Naive thymus-derived CD4-positive, alpha-beta T cell (primary cell): ENCODE data around the gene UBAC1. TPM values are rescaled to one million over a fixed set of nuclear protein-coding genes. Genes with fewer than 3 reads are reported as not detected.
"Not testable (repeated sequence)": the region's sequence is repeated elsewhere in the genome, so short reads cannot be mapped to it uniquely, and the experiment has no call there.

Experiments used
- ATAC-seq: fragments of 150-1000 bp; cut with Tn5 transposase; 2 replicates; pipeline ENCODE4 v1.10.0; 2021; ENCODE audit warnings: mild to moderate bottlenecking, moderate library complexity
- CTCF ChIA-PET: fragments of 350-600 bp; sonication (Branson Sonifier 250); formaldehyde crosslinking; loops from one replicate; lab custom pipeline; 2021; ENCODE audit warnings: antibody characterized with exemption; lab: Charles Lee
- POLR2A ChIA-PET: fragments of 350-600 bp; sonication (Branson Sonifier 250); formaldehyde crosslinking; loops from one replicate; lab custom pipeline; 2021; ENCODE audit warnings: antibody characterized with exemption, inconsistent platforms; lab: Charles Lee
- DNase-seq, 9 donors: peaks; one replicate each; pipeline versions ENCODE4 v3.0.0 to v3.0.0-alpha.2; 2020 to 2022; ENCODE audit warnings: mixed read lengths in 1 of 9
- H3K27ac ChIP-seq: one replicate; pipeline ENCODE4 v1.7.0; 2013; ENCODE audit warnings: mild to moderate bottlenecking, low read depth, low read length, moderate library complexity
- H3K27me3 ChIP-seq, 2 donors: one replicate each; pipeline ENCODE4 v1.7.0; 2013; ENCODE audit warnings: low read length in 2 of 2, mild to moderate bottlenecking in 2 of 2, moderate library complexity in 2 of 2; ENCODE audit not compliant: control insufficient read depth in 2 of 2, insufficient read depth in 2 of 2
- H3K36me3 ChIP-seq, 3 experiments: 1 replicate in 2 of 3; 2 replicates in 1 of 3; pipeline ENCODE4 v1.7.0; 2013; ENCODE audit warnings: low read length in 3 of 3, mild to moderate bottlenecking in 3 of 3, moderate library complexity in 1 of 3; ENCODE audit not compliant: insufficient read depth in 3 of 3, control insufficient read depth in 2 of 3
- H3K4me1 ChIP-seq, 2 donors: one replicate each; pipeline ENCODE4 v1.7.0; 2013; ENCODE audit warnings: low read length in 2 of 2, mild to moderate bottlenecking in 2 of 2, moderate library complexity in 1 of 2; ENCODE audit not compliant: control insufficient read depth in 2 of 2, insufficient read depth in 2 of 2
- H3K4me3 ChIP-seq: 2 replicates; pipeline ENCODE4 v1.7.0; 2013; ENCODE audit warnings: mild to moderate bottlenecking, low read length
- H3K9me3 ChIP-seq, 3 experiments: 1 replicate in 2 of 3; 2 replicates in 1 of 3; pipeline ENCODE4 v1.7.0; 2013; ENCODE audit warnings: low read length in 3 of 3; ENCODE audit not compliant: control insufficient read depth in 2 of 3
- H3K27ac Mint-ChIP-seq, 9 donors: one replicate each; pipeline ENCODE4 v1.8.0; 2020 to 2022; ENCODE audit warnings: mixed read lengths in 9 of 9, mild to moderate bottlenecking in 8 of 9, moderate library complexity in 5 of 9, inconsistent platforms in 2 of 9
- H3K27me3 Mint-ChIP-seq, 5 donors: one replicate each; pipeline ENCODE4 v1.8.0; 2021 to 2022; ENCODE audit warnings: mixed read lengths in 5 of 5, mild to moderate bottlenecking in 1 of 5
- H3K36me3 Mint-ChIP-seq, 5 donors: one replicate each; pipeline ENCODE4 v1.8.0; 2020 to 2022; ENCODE audit warnings: mixed read lengths in 5 of 5, mild to moderate bottlenecking in 3 of 5, inconsistent platforms in 1 of 5
- H3K4me1 Mint-ChIP-seq, 7 donors: one replicate each; pipeline ENCODE4 v1.8.0; 2020 to 2022; ENCODE audit warnings: mixed read lengths in 7 of 7, mild to moderate bottlenecking in 3 of 7, inconsistent platforms in 1 of 7
- H3K4me3 Mint-ChIP-seq, 10 donors: one replicate each; pipeline ENCODE4 v1.8.0; 2020 to 2022; ENCODE audit warnings: mild to moderate bottlenecking in 10 of 10, mixed read lengths in 10 of 10, moderate library complexity in 6 of 10, inconsistent platforms in 2 of 10
- H3K9me3 Mint-ChIP-seq, 11 donors: one replicate each; pipeline ENCODE4 v1.8.0; 2020 to 2022; ENCODE audit warnings: mixed read lengths in 11 of 11, mild to moderate bottlenecking in 4 of 11, inconsistent platforms in 1 of 11, moderate library complexity in 1 of 11
- intact Hi-C, 2 donors: fragments of 100-400 bp; cut with micrococcal nuclease; formaldehyde crosslinking; loops; one replicate each; pipeline ENCODE4 v1.15.1; 2023
- polyA plus RNA-seq, 2 donors: library from polyadenylated mRNA; unstranded; fragments of 300-500 nt; fragmentation: Illumina TruSeq; gene quantifications; one replicate each; pipeline ENCODE4 v1.2.3, GENCODE V29; 2021
- total RNA-seq, 6 experiments: library from RNA in 5 of 6; stranded (reverse) in 5 of 6; gene quantifications; 1 replicate in 5 of 6; 2 replicates in 1 of 6; pipeline ENCODE4 v1.2.3 and lab custom pipeline; 2021 to 2026

The UBAC1 gene
- total and polyA plus RNA-seq, 7 experiments from 2014 or later, result 19.6 to 36.1 (median 31.2) TPM

DNA sequence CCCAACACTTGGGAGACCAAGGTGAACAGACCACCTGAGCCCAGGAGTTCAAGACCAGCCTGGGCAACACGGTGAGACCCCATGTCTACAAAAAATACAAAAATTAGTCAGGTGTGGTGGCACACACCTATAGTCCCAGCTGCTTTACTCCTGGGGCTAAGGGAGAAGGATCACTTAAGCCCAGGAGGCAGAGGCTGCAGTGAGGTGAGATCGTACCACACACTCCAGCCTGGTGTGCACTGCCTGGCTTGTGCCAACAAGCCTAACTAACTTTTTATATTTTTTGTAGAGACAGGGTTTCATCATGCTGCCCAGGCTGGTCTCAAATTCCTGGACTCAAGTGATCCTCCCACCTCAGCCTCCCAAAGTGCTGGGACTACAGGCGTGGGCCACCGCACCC lies 10.3 kb downstream of the UBAC1 start:
- H3K9me3 Mint-ChIP-seq, H3K4me3 Mint-ChIP-seq, H3K27ac ChIP-seq, DNase-seq, H3K27me3 ChIP-seq, H3K4me3 ChIP-seq, H3K9me3 ChIP-seq, intact Hi-C loops, POLR2A ChIA-PET, H3K4me1 ChIP-seq, H3K27me3 Mint-ChIP-seq, ATAC-seq, H3K27ac Mint-ChIP-seq, CTCF ChIA-PET: not testable (repeated sequence)
- H3K36me3 Mint-ChIP-seq, result peaks cover 14 to 51% (median 24%) of the 10 kb centered on the region in 5 donors
- H3K4me1 Mint-ChIP-seq, result peaks cover 0 to 13% (median 6%) of the 10 kb centered on the region in 7 donors
- peaks cover 0 to 65% (median 4%) of the 10 kb centered on the region in 3 experiments for H3K36me3 ChIP-seq

GRCh38 chr9:135950135-135950682 lies 11.0 kb downstream of the UBAC1 start:
- no peak overlapping the region for H3K4me3 Mint-ChIP-seq
- H3K27ac Mint-ChIP-seq, result peak overlapping the region in 2 of 9 donors; percentile 5 to 32
- DNase-seq, result no peak
- no peaks in the 10 kb centered on the region for H3K27me3 Mint-ChIP-seq
- H3K27ac ChIP-seq, result no peak overlapping the region
- peaks cover 0 to 13% (median 6%) of the 10 kb centered on the region in 7 donors for H3K4me1 Mint-ChIP-seq
- H3K36me3 Mint-ChIP-seq, result peaks cover 17 to 57% (median 30%) of the 10 kb centered on the region in 5 donors
- H3K27me3 ChIP-seq, result no peaks in the 10 kb centered on the region
- no peaks in the 10 kb centered on the region for H3K9me3 Mint-ChIP-seq
- no peaks in the 10 kb centered on the region for H3K9me3 ChIP-seq
- CTCF ChIA-PET, result no interaction called here
- POLR2A ChIA-PET, result interaction anchor here (0.6 kb wide), 1 partner anchor 95 kb away, joined by 4 read pairs; no protein-coding TSS in a partner anchor
- no peak for ATAC-seq
- H3K4me1 ChIP-seq, result no peaks in the 10 kb centered on the region
- H3K4me3 ChIP-seq, result no peak overlapping the region
- H3K36me3 ChIP-seq, result peaks cover 0 to 71% (median 4%) of the 10 kb centered on the region in 3 experiments
- intact Hi-C loops, result no loop called here

DNA sequence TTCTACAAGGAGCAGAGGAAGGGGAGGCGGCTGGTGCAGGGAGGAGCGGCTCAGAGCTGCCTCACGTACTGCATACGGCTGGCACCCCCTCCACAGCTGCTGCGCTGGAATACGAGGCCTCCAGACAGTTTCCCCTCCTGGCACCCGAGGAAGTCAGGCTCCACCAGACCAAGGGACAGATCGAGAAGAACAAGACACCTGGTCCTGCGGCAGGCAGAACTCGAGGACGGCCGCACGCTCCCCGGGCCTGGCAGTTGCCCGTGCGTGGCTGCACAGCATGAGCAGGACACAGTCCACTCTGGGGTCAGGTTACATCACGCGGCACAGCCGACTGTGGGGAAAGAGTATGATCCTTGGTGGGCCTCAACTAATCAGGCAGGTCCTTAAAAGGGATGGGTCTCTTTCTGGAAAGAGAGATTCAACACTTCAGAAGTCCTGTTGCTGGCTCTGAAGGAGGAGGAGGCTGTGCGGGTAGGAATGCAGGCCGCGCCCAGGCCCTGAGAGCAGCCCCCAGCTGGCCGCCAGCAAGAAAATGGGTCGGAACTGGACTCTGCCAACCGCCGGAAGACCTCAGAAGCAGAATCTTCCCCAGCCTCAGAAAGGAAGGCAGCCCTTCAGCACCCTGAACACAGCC lies 11.6 kb downstream of the UBAC1 start:
- Histone ChIP-seq H3K27ac (no peak overlapping the region), H3K4me1 (no peaks in the 10 kb centered on the region), H3K36me3 (peaks cover 0 to 72% (median 4%) of the 10 kb centered on the region in 3 experiments), H3K4me3 (no peak overlapping the region), H3K9me3 (no peaks in the 10 kb centered on the region), H3K27me3 (no peaks in the 10 kb centered on the region)
- Mint-ChIP-seq H3K4me1 (peaks cover 0 to 13% (median 6%) of the 10 kb centered on the region in 7 donors), H3K9me3 (no peaks in the 10 kb centered on the region), H3K36me3 (peaks cover 14 to 57% (median 33%) of the 10 kb centered on the region in 5 donors), H3K4me3 (no peak overlapping the region), H3K27ac (no peak overlapping the region), H3K27me3 (no peaks in the 10 kb centered on the region)
- ChIA-PET POLR2A (interaction anchor here (0.6 kb wide), 1 partner anchor 94 kb away, joined by 4 read pairs; no protein-coding TSS in a partner anchor), CTCF (no interaction called here)
- DNase-seq (no peak), ATAC-seq (no peak)
- intact Hi-C loops, result no loop called here

GRCh38 chr9:135948968-135949367 lies 12.2 kb downstream of the UBAC1 start:
- DNase-seq (no peak), ATAC-seq (no peak)
- Mint-ChIP-seq H3K27ac (peak overlapping the region in 1 of 9 donors; percentile 64), H3K4me3 (no peak overlapping the region), H3K27me3 (no peaks in the 10 kb centered on the region), H3K9me3 (peaks cover 0 to 1% (median 0%) of the 10 kb centered on the region in 11 donors), H3K4me1 (peaks cover 0 to 13% (median 6%) of the 10 kb centered on the region in 7 donors), H3K36me3 (peaks cover 16 to 58% (median 32%) of the 10 kb centered on the region in 5 donors)
- ChIA-PET CTCF (no interaction called here), POLR2A (no interaction called here)
- intact Hi-C loops, result no loop called here
- H3K27me3 ChIP-seq, result no peaks in the 10 kb centered on the region
- H3K9me3 ChIP-seq, result no peaks in the 10 kb centered on the region
- peaks cover 0 to 73% (median 0%) of the 10 kb centered on the region in 3 experiments for H3K36me3 ChIP-seq
- H3K4me1 ChIP-seq, result no peaks in the 10 kb centered on the region
- H3K27ac ChIP-seq, result no peak overlapping the region
- no peak overlapping the region for H3K4me3 ChIP-seq

DNA sequence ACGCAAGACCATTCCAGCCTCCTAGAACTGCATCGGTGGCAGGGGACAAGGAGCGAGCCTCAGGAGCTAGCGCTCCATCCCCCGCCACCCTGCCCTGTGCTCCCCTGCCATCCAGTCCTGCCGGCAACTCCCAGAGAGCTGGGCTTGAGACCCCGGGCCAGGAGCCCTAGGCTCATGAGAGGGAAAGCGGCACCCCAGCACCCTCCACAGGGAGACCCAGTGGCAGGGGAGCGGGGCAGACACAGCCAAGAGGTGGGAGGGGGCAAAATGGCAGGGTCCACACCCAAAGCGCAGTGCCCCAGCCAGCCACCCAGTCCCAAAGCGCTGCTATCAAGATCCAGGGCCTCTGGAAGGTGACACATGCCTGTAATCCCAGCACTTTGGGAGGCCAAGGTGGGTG lies 12.7 kb downstream of the UBAC1 start:
- Mint-ChIP-seq H3K27ac (no peak overlapping the region), H3K27me3 (no peaks in the 10 kb centered on the region), H3K9me3 (peaks cover 0 to 1% (median 0%) of the 10 kb centered on the region in 11 donors), H3K4me3 (no peak overlapping the region), H3K4me1 (peaks cover 0 to 13% (median 6%) of the 10 kb centered on the region in 7 donors), H3K36me3 (peaks cover 16 to 62% (median 35%) of the 10 kb centered on the region in 5 donors)
- DNase-seq (no peak), ATAC-seq (no peak)
- no peaks in the 10 kb centered on the region for H3K9me3 ChIP-seq
- POLR2A ChIA-PET, result no interaction called here
- no peak overlapping the region for H3K27ac ChIP-seq
- no peak overlapping the region for H3K4me3 ChIP-seq
- intact Hi-C loops, result no loop called here
- CTCF ChIA-PET, result no interaction called here
- no peaks in the 10 kb centered on the region for H3K4me1 ChIP-seq
- H3K27me3 ChIP-seq, result no peaks in the 10 kb centered on the region
- peaks cover 0 to 74% (median 0%) of the 10 kb centered on the region in 3 experiments for H3K36me3 ChIP-seq

GRCh38 chr9:135947582-135947981 lies 13.6 kb downstream of the UBAC1 start:
- CTCF ChIA-PET, result no interaction called here
- no peaks in the 10 kb centered on the region for H3K27me3 Mint-ChIP-seq
- intact Hi-C loops, result no loop called here
- Histone ChIP-seq H3K27ac (no peak overlapping the region), H3K4me1 (no peaks in the 10 kb centered on the region), H3K27me3 (no peaks in the 10 kb centered on the region), H3K36me3 (peaks cover 0 to 70% (median 0%) of the 10 kb centered on the region in 3 experiments), H3K9me3 (no peaks in the 10 kb centered on the region), H3K4me3 (no peak overlapping the region)
- DNase-seq (no peak), ATAC-seq (no peak)
- no peak overlapping the region for H3K27ac Mint-ChIP-seq
- H3K36me3 Mint-ChIP-seq, result peaks cover 12 to 65% (median 35%) of the 10 kb centered on the region in 5 donors
- H3K9me3 Mint-ChIP-seq, result peaks cover 0 to 1% (median 0%) of the 10 kb centered on the region in 11 donors
- H3K4me3 Mint-ChIP-seq, result no peak overlapping the region
- POLR2A ChIA-PET, result no interaction called here
- H3K4me1 Mint-ChIP-seq, result peaks cover 0 to 13% (median 6%) of the 10 kb centered on the region in 7 donors
